GM18499 (cell line): Measurements from ENCODE around the gene IL21R.
"Not testable (repeated sequence)": the region's sequence is repeated elsewhere in the genome, so short reads cannot be mapped to it uniquely, and the experiment has no call there.

Source experiments
- ATAC-seq: cut with Tn5 transposase; IDR thresholded peaks from one replicate; pipeline ENCODE4 v1.9.1; 2021; ENCODE audit warnings: moderate number of reproducible peaks; ENCODE audit not compliant: insufficient read depth, unreplicated experiment

IL21R gene

GRCh38 chr16:27421961-27422740 lies 20.2 kb downstream of the IL21R start:
- no peak for ATAC-seq

DNA sequence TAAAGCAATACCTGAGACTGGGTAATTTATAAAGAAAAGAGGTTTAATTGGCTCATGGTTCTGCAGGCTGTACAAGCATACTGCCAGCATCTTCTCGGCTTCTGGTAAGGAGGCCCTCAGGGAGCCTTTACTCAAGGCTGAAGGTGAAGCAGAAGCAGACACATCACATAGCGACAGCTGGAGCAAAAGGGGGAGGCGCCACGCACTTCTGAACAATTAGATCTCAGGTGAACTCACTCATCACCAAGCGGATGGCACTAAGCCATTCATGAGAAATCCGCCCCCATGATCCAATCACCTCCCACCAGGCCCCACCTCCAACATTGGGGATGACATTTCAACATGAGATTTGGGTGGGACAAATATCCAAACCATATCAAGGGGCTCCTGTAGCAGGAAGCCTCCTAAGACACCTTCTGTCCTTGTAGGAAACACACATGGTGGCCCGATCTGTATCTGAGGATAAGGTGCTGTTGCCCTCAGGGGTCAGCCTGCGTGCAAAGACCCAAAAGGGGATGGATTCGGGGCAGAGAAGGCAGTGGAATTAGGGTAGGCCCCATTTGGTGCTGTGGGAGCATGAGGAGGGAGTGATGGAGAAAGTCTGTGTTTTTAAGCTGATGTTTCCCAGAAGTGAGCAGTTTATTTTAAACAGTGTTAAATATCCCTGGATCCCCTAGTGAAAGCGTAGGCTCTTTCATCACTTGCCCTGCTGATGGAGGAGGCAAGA lies 23.0 kb downstream of the IL21R start:
- no peak for ATAC-seq

GRCh38 chr16:27425961-27426360 lies 24.0 kb downstream of the IL21R start:
- ATAC-seq = no peak

DNA sequence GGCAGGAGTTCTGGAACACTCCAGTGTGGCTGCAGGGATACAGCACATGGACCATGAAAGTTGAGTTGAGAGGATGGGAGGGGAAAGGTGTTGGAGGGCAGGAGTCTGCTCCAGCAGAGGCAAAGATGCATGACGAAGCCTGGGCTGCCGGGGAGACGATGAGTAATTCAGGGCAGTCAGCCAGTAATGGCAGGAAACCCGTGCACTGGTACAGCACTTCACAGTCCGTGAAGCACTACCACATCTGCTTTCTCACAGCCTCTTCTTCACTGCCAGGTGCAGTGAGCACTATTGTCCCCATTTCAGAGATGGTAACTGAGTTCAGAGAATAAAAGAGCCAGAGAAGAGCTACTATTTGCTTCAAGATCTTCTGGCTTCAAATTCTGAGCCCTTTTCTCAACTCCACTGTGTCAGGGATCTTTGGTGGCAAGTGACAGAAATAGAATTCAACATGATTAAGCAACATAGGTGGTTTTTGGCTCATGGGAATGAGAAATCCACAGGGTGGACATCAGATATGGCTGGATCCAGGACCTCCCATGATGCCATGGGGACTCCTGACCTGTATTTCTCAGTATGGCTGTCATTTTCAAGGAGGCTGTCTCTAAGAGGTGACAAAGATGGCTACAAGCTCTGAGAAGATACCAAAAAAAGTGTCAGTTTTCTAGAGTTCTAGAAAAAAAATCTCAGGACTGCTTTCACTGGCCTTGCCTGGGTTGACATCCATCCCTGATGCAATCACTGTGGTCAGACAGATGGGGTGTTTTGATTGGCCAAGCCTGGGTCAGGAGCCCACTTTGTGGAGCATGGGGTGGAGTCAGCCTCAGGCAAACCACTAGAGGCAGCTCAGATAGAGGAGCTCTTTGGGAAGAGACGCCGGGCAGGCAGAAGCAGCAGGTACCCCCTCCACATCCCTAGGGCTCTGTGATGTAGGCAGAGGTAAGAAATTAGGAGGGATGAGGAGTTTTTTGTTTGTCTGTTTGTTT lies 24.7 kb downstream of the IL21R start:
- peak; percentile 48 for ATAC-seq

- no peak for ATAC-seq
Measured at GRCh38 chr16:27427538-27427937, 25.6 kb downstream of the IL21R start.

DNA sequence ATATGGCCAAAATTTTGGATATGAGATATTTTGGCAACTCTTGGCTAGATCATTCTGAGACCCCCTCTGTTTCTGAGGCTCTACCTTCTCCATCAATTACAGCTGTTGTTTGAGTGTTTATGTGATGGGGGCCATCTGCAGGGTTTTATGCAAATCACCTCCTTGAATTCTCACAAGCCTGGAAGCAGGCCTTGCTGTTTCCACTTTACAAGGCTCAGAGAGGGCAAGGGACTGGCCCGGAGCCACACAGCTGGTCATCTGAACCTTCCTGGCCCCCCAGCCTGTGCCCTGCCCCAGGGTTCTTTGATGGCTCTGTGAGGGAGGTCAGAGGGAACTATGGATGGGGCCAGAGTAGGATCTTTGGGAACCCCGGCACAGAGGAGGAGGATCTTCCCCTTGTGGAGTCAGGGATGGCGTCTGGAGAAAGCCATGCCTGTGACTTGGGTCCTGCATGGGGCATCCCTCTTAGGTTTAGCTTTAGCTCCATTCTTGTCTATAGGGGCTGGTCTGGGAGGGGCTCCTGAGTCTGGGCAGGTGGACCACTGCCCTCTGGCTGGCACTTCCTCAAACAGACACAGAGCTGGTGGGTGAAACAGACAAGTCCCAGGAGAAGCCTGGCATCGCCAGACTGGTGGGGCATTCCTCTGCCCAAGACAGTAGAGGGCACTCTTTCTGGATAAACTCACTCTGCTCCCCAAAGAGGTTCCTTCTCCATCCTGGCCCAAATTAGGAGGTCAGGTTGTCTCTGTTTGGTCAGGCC lies 26.2 kb downstream of the IL21R start:
- ATAC-seq = no peak

GRCh38 chr16:27429330-27429871 lies 27.4 kb downstream of the IL21R start:
- no peak for ATAC-seq

GRCh38 chr16:27429981-27430441 lies 28.0 kb downstream of the IL21R start:
- ATAC-seq = no peak

GRCh38 chr16:27430512-27430911 lies 28.5 kb downstream of the IL21R start:
- no peak for ATAC-seq

DNA sequence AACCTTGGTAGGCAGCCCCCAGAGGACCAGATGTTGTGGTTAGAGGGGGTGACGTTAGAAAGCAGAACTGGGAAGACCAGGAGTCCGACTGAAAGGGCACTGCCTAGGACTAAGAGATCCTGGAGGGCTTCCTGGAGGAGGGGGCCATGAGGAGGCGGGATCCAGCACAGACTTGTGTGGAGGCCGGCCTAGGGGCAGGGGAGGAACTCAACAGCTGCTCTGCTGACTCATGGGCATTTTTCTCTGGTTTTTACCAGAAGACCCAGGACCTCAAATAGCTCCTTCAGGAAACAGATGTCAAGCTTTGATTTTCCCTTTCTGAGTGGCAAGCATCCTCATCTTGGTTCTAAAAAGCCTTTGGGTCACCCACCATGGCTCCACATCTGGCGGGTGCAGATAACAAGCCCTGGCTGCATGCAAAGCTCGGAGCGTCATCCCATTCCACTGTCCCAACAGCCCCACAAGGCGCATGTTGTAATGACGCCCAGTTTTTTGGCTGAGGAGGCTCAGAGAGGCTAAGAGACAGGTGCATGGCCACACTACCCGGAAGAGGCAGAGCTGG lies 29.0 kb downstream of the IL21R start:
- ATAC-seq = no peak

- no peak for ATAC-seq
Measured at GRCh38 chr16:27431773-27432532, 30.0 kb downstream of the IL21R start.

DNA sequence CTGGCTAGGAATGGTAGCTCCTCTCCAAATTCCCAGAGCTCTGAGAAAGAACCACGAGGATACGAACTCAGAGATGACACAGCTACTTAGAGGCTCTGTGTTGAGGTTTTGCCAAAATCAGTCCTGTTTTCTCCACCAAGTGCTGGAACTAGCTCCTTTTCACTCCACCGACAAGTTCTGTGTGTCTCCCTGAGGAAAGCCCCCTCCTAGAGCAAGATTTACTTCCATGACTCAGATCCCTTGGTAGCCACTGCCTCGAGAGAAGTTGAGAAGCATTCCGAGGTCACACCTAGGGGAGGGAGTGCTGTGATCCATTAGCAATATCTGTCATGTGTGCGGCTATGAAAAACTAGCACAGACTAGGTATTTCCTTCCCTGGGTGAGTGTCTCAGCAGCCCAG lies 30.6 kb downstream of the IL21R start:
- no peak for ATAC-seq

DNA sequence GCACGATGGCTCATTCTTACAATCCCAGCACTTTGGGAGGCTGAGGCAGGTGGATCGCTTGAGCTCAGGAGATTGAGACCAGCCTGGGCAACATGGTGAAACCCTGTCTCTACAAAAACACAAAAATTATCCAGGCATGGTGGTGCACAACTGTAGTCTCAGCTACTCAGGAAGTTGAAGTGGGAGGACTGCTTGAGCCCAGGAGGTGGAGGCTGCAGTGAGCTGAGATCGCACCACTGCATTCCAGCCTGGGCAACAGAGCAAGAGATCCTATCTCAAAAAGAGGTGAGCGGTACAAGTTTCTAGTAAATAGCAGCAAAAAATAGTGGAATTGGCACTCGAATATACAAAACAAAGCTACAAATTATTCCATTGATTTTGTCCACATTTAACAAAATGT lies 31.2 kb downstream of the IL21R start:
- not testable (repeated sequence) for ATAC-seq

- ATAC-seq = no peak
Measured at GRCh38 chr16:27433636-27434035, 31.7 kb downstream of the IL21R start.

DNA sequence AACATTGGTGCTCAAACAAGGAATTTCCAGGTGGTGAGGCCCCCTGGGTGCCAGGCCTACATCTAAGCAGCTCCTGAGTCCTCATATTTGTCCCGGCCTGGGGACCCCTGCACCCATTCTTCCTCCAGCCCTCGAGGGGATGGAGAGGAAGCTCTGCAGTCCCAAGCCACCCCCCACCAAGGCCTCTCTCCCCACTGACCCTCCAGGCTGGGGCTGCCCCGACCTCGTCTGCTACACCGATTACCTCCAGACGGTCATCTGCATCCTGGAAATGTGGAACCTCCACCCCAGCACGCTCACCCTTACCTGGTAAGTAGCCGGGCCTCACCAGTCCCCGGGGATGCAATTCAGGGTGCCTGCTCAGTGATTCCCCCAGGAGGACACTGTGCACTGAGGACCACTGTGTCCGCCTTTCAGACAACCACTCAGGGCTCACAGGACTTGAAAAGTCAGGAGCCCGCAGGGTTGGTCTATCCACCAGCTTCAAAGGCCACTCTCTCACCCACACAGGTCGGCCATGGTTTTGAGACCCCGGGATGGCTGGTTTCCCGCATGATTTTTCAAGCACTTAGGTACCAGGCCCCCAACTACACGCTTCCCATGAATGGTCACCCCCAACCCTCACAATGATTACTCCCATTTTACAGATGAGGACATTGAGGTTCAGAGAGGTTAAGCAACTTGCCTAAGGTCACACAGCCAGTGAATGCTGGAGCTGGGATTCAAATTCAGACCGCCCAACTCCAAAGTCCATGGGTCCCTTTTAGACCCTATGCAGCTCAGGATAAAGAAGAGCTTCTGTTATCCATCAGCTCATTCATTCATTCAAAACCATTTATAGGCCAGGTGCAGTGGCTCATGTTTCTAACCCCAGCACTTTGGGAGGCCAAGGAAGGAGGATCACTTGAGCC lies 32.4 kb downstream of the IL21R start:
- ATAC-seq = no peak

DNA sequence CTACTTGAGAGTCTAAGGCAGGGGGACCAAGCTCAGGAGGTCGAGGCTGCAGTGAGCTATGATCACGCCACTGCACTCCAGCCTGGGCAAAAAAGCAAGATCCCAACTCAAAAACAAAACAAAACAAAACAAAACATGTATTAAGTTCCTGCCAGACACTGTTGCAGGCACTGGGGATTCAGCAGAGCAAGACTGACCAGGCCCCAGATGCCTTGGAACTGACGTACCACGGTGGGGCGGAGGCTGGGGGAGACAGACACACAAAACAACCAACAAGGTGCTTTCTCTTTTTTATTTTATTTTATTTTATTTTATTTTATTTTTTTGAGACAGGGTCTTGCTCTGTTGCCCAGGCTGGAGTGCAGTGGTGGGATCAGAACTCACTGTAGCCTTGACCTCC lies 33.2 kb downstream of the IL21R start:
- ATAC-seq = not testable (repeated sequence)

GRCh38 chr16:27436065-27436464 lies 34.1 kb downstream of the IL21R start:
- no peak for ATAC-seq
